GM20000 (cell line): Measurements from ENCODE around the gene NCKAP1.

Source experiments
- DNase-seq: peaks from one replicate; pipeline ENCODE4 v3.0.0; 2012; ENCODE audit warnings: low spot score
- TF ChIP-seq, protein P1 (sequence below): IDR thresholded peaks from 2 replicates; pipeline ENCODE4 v1.5.1; 2012; ENCODE audit warnings: mild to moderate bottlenecking, control low read depth; ENCODE audit errors: extremely low read depth, missing control alignments

Gene NCKAP1

DNA sequence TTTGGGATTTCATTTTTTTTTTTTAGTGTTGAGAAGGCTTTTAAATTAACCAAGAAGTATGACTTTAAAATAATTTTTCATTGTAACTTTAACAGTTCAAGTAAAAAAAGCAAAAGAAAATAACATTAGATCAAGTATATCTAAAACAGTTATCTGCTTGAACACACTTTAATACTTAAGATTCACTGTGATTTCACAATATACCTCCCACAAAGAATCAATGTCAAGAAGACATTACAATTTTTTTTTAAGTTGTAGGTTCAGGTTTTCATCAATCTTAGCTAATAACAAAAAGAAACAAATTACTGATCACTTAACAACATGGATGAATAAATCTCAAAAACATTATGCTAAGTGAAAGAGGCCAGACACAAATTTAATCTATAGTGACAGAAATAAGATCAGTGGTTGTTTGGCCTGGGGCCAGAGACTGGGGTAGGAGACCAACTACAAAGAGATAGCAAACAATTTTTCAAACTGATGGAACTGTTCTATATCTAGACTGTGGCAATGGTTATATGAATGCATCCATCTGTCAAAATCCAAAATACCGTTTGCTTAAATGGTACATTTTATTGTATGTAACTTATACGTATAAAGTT is 97.0 kb downstream of the NCKAP1 start:
- TF ChIP-seq, protein P1, sequence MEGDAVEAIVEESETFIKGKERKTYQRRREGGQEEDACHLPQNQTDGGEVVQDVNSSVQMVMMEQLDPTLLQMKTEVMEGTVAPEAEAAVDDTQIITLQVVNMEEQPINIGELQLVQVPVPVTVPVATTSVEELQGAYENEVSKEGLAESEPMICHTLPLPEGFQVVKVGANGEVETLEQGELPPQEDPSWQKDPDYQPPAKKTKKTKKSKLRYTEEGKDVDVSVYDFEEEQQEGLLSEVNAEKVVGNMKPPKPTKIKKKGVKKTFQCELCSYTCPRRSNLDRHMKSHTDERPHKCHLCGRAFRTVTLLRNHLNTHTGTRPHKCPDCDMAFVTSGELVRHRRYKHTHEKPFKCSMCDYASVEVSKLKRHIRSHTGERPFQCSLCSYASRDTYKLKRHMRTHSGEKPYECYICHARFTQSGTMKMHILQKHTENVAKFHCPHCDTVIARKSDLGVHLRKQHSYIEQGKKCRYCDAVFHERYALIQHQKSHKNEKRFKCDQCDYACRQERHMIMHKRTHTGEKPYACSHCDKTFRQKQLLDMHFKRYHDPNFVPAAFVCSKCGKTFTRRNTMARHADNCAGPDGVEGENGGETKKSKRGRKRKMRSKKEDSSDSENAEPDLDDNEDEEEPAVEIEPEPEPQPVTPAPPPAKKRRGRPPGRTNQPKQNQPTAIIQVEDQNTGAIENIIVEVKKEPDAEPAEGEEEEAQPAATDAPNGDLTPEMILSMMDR, result no peak
- DNase-seq, result no peak

DNA sequence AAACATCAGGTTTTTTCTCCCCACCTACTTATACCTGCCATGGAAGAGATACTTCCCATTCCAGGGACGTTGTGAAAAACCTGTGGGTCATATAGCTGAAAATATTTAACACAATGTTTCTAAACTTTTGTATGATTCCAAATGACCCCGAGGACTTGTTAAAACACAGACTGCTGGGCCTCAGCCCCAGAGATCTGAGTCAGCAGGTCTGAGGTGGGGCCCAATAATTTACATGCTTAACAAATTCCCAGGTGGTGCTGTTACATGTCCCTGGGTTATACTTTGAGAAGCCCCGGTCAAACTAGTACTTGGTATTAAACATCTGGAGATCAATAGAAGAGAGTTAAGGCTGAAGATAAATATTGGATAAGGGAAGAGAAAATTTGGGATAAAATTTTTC is 100.4 kb downstream of the NCKAP1 start:
- DNase-seq, result no peak
- TF ChIP-seq, protein P1, result no peak

DNA sequence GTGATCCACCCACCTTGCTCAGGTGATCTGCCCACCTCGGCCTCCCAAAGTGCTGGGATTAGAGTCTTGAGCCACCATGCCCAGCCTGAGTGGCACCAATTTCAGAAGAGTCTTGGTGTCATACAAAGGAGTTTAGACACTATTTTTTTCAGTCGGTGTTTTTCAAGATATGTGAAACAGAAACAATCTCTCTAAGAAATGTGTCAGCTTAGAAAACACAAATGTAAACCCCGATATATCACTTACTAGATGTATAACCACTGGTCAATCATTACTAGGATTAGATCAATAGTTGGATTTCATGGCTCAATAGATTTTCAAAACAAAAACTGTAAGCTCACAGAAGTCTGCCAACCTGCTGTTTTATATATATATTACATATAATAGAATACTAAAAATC is 104.6 kb downstream of the NCKAP1 start:
- TF ChIP-seq, protein P1, result no peak

DNA sequence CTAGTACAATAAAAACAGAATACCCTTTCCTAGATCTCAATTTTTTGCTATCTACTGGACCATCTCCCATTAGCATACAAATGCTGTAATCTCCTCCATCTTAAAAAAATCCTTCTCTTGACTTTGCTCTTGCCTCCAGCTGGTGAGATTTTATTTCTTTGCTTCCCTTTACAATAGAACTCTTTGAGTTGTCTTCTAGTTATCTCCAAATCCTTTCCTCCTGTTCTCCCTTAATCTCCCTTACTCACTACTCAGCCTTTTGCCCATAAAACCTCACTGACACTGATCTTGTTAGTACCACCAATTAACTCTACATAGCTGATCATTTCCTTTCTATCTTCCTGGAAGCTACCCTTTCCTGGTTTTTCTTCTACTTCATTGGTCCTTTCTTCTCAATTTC is 108.3 kb downstream of the NCKAP1 start:
- DNase-seq, result no peak

More for the DNA sequence above, 104.6 kb downstream of the NCKAP1 start:
- no peak for DNase-seq

DNA sequence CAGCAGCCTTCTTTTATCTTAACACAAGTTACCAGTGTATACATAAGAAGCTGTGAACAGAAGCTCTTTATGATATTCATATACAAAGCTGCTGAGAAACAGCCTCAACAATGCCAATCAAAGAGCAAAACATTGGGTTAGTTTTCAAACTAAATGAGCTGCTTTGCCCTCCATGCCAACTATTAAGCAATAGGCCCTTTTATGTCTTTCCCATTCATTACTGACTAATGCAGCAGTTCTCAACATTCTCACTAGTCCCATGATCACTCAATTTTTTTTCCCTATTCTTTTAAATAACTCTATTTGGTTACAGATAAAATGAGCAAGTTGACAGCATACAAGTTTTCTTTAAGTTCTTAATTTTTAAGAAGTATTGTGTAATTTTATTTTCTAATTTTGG is 114.0 kb downstream of the NCKAP1 start:
- no peak for DNase-seq

More for the DNA sequence above, 108.3 kb downstream of the NCKAP1 start:
- TF ChIP-seq, protein P1, result no peak

DNA sequence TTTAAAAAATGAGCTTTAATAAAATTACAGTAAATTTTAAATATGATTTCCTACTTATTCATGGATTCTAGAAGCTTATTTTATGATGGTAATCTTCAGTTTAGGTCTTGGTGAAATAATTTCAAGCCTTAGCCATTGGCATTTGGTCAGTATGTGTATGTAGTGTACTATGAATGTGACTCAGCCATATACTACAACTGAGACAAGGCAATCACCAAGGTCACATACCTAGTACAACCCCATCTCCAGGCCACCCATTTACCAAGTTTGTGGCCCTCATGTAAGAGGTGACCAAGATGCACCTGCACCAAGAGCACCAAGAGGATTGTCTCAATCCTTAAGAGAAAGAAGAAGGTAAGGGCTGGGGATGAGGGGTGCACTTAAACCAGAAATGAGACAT is 117.0 kb downstream of the NCKAP1 start:
- no peak for DNase-seq

More for the DNA sequence above, 114.0 kb downstream of the NCKAP1 start:
- TF ChIP-seq, protein P1, result no peak

DNA sequence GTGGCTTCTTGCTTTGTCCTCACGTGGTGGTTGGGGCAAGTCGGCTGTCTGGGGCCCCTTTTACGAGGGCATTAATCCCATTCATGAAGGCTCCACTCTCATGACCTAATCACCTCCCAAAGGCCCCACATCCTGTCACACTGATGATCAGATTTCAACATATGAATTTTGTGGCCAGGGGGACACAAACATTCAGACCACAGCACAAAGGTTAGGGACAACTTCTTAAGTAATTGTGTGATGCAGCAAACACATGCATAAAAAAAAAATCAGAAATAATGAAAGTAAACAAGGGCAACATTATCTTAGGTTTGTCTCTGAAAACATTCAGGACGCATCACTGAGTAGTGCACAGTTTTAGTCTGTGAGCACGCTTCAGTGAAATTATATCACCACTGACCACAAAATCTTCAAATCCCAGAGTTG is 117.6 kb downstream of the NCKAP1 start:
- no peak for DNase-seq
- TF ChIP-seq, protein P1, result no peak

More for the DNA sequence above, 117.0 kb downstream of the NCKAP1 start:
- TF ChIP-seq, protein P1, result no peak
